ENCODE measurements around the gene PES1.

DNA sequence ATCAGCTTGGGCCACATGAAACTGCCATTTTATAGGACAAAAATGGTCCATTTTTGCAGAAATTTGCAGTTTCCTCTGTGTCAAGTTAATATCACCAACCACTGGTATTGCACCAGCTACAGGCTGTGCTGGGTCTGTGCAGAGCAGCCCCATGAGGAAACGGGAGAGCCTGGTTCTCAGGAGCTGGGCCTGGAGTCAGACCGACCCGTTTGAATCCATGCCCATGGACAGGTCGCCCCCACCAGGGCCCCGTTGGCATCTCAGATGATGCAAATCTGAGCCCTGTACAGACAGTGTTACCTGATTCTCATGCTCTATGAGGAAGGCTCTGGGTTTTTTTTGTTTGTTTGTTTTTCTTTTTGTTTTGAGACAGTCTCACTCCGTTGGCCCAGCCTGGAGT lies 35.3 kb downstream of the PES1 start:
- no peak for TF ChIP-seq POLR2A (IDR thresholded peaks at IDR 0.05)
- TF ChIP-seq, protein P1, sequence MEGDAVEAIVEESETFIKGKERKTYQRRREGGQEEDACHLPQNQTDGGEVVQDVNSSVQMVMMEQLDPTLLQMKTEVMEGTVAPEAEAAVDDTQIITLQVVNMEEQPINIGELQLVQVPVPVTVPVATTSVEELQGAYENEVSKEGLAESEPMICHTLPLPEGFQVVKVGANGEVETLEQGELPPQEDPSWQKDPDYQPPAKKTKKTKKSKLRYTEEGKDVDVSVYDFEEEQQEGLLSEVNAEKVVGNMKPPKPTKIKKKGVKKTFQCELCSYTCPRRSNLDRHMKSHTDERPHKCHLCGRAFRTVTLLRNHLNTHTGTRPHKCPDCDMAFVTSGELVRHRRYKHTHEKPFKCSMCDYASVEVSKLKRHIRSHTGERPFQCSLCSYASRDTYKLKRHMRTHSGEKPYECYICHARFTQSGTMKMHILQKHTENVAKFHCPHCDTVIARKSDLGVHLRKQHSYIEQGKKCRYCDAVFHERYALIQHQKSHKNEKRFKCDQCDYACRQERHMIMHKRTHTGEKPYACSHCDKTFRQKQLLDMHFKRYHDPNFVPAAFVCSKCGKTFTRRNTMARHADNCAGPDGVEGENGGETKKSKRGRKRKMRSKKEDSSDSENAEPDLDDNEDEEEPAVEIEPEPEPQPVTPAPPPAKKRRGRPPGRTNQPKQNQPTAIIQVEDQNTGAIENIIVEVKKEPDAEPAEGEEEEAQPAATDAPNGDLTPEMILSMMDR (IDR thresholded peaks at IDR 0.05) = no peak
- no peak for TF ChIP-seq POLR2AphosphoS5 (IDR thresholded peaks at IDR 0.05)
- TF ChIP-seq EP300 (IDR thresholded peaks at IDR 0.05) = no peak
